ENCODE data around the gene THTPA. TPM values are rescaled to one million over a fixed set of nuclear protein-coding genes. Genes with fewer than 3 reads are reported as not detected.
A peak's percentile ranks its signal among the peaks of the same experiment; 100 is the strongest.

Gene THTPA
- total and polyA plus RNA-seq, 2 of the 13 experiments (the other 11 are each of a cell fraction or from before 2014, with no cell fraction given): 7.4 to 8.7 TPM

DNA sequence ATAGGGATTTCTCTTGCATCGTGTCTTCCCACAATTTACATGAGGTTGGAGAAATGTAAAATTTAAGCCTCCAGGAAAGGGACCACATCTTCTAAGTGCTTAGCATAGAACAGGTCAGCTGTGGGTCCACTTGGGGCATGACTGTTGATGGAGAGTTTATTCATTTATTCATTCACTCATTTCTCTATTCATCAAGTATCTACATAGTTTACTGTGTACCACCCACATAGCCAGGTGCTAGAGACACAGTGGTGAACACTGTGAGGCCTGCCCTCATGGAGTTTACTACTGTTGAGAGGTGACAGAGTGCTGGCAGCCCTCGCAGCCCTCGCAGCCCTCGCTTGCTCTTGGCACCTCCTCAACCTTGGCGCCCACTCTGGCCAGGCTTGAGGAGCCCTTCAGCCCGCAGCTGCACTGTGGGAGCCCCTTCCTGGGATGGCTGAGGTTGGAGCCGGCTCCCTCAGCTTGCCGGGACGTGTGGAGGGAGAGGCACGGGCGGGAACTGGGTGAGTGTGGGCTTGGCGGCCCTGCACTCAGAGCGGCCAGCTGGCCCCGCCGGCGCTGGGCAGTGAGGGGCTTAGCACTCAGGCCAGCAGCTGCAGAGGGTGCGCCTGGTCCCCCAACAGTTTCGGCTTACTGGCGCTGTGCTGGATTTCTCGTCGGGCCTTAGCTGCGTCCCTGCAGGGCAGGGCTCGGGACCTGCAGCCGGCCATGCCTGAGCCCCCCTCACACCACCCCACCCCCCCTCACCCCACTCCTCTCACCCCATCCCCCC is 24.3 kb downstream of the THTPA start (continued):
- TF ChIP-seq, protein P1, sequence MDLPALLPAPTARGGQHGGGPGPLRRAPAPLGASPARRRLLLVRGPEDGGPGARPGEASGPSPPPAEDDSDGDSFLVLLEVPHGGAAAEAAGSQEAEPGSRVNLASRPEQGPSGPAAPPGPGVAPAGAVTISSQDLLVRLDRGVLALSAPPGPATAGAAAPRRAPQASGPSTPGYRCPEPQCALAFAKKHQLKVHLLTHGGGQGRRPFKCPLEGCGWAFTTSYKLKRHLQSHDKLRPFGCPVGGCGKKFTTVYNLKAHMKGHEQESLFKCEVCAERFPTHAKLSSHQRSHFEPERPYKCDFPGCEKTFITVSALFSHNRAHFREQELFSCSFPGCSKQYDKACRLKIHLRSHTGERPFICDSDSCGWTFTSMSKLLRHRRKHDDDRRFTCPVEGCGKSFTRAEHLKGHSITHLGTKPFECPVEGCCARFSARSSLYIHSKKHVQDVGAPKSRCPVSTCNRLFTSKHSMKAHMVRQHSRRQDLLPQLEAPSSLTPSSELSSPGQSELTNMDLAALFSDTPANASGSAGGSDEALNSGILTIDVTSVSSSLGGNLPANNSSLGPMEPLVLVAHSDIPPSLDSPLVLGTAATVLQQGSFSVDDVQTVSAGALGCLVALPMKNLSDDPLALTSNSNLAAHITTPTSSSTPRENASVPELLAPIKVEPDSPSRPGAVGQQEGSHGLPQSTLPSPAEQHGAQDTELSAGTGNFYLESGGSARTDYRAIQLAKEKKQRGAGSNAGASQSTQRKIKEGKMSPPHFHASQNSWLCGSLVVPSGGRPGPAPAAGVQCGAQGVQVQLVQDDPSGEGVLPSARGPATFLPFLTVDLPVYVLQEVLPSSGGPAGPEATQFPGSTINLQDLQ (CRISPR knock-in tag; IDR thresholded peaks at IDR 0.05): peak; percentile 66; the same call in 1 of the 2 replicates
- TF ChIP-seq CCDC6 (CRISPR knock-in tag; IDR thresholded peaks at IDR 0.05): no peak
- TF ChIP-seq, protein P2, sequence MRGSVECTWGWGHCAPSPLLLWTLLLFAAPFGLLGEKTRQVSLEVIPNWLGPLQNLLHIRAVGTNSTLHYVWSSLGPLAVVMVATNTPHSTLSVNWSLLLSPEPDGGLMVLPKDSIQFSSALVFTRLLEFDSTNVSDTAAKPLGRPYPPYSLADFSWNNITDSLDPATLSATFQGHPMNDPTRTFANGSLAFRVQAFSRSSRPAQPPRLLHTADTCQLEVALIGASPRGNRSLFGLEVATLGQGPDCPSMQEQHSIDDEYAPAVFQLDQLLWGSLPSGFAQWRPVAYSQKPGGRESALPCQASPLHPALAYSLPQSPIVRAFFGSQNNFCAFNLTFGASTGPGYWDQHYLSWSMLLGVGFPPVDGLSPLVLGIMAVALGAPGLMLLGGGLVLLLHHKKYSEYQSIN (CRISPR knock-in tag; IDR thresholded peaks at IDR 0.05; ENCODE audit: borderline replicate concordance): 0 out of 2 replicates have a peak, but pooled peaks have one; percentile 76
- TF ChIP-seq POLR2G (IDR thresholded peaks at IDR 0.05; ENCODE audit: low read depth, low read length): peak; percentile 57; the same call in 1 of the 2 replicates
- 0 out of 2 replicates have a peak, but pooled peaks have one; percentile 28 for TF ChIP-seq SAFB2 (CRISPR knock-in tag; IDR thresholded peaks at IDR 0.05; ENCODE audit: borderline replicate concordance, low read depth)
- peak; percentile 100 for TF ChIP-seq HNRNPK (IDR thresholded peaks at IDR 0.05; ENCODE audit: low read depth, low read length, poor library complexity, severe bottlenecking)
- peak; percentile 32 for TF ChIP-seq HNRNPLL (IDR thresholded peaks at IDR 0.05; ENCODE audit: low read depth, low read length, poor library complexity, severe bottlenecking)
- TF ChIP-seq, protein P3, sequence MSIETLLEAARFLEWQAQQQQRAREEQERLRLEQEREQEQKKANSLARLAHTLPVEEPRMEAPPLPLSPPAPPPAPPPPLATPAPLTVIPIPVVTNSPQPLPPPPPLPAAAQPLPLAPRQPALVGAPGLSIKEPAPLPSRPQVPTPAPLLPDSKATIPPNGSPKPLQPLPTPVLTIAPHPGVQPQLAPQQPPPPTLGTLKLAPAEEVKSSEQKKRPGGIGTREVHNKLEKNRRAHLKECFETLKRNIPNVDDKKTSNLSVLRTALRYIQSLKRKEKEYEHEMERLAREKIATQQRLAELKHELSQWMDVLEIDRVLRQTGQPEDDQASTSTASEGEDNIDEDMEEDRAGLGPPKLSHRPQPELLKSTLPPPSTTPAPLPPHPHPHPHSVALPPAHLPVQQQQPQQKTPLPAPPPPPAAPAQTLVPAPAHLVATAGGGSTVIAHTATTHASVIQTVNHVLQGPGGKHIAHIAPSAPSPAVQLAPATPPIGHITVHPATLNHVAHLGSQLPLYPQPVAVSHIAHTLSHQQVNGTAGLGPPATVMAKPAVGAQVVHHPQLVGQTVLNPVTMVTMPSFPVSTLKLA (IDR thresholded peaks at IDR 0.05): no peak
- no peak for TF ChIP-seq ZNF703 (CRISPR knock-in tag; IDR thresholded peaks at IDR 0.05; ENCODE audit: borderline replicate concordance)
- TF ChIP-seq ADNP (CRISPR knock-in tag; IDR thresholded peaks at IDR 0.05): no peak
- TF ChIP-seq NR2F2 (IDR thresholded peaks at IDR 0.05; ENCODE audit: borderline replicate concordance, low read depth): no peak
- no peak; the same call in 1 of the 2 replicates for TF ChIP-seq EED (CRISPR knock-in tag; IDR thresholded peaks at IDR 0.05)
- no peak for TF ChIP-seq ZNF652 (CRISPR knock-in tag; IDR thresholded peaks at IDR 0.05; ENCODE audit: borderline replicate concordance, low read depth)
- TF ChIP-seq GABPB1 (CRISPR knock-in tag; IDR thresholded peaks at IDR 0.05): peak; percentile 30; the same call in 1 of the 2 replicates
- peak; percentile 91 for TF ChIP-seq ZBTB38 (CRISPR knock-in tag; IDR thresholded peaks at IDR 0.05)
- TF ChIP-seq ZSCAN12 (CRISPR knock-in tag; IDR thresholded peaks at IDR 0.05): no peak
- no peak for TF ChIP-seq ZNF17 (CRISPR knock-in tag; IDR thresholded peaks at IDR 0.05)
- TF ChIP-seq MAZ (IDR thresholded peaks at IDR 0.05; ENCODE audit: borderline replicate concordance, low read depth, low read length): no peak
- peak; percentile 7; the same call in 1 of the 2 replicates for TF ChIP-seq MAZ (CRISPR knock-in tag; IDR thresholded peaks at IDR 0.05; ENCODE audit: low read depth)
- TF ChIP-seq, protein P4, sequence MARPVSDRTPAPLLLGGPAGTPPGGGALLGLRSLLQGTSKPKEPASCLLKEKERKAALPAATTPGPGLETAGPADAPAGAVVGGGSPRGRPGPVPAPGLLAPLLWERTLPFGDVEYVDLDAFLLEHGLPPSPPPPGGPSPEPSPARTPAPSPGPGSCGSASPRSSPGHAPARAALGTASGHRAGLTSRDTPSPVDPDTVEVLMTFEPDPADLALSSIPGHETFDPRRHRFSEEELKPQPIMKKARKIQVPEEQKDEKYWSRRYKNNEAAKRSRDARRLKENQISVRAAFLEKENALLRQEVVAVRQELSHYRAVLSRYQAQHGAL (CRISPR knock-in tag; IDR thresholded peaks at IDR 0.05; ENCODE audit: not compliant biosample characterization): no peak
- TF ChIP-seq, protein P5, sequence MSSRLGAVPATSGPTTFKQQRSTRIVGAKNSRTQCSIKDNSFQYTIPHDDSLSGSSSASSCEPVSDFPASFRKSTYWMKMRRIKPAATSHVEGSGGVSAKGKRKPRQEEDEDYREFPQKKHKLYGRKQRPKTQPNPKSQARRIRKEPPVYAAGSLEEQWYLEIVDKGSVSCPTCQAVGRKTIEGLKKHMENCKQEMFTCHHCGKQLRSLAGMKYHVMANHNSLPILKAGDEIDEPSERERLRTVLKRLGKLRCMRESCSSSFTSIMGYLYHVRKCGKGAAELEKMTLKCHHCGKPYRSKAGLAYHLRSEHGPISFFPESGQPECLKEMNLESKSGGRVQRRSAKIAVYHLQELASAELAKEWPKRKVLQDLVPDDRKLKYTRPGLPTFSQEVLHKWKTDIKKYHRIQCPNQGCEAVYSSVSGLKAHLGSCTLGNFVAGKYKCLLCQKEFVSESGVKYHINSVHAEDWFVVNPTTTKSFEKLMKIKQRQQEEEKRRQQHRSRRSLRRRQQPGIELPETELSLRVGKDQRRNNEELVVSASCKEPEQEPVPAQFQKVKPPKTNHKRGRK (CRISPR knock-in tag; IDR thresholded peaks at IDR 0.05): no peak

Data from HepG2 (cell line).